CD4-positive, alpha-beta T cell treated with Interleukin-15 for 4 hours (primary cell): Measurements from ENCODE around the gene FIBP.

Experiments used
- DNase-seq: peaks from one replicate; pipeline ENCODE4 v3.0.0-alpha.2; 2020; ENCODE audit warnings: low spot score

FIBP gene

GRCh38 chr11:65888163-65888814, at the start of gene FIBP:
Gene FIBP, minus strand, starts transcription at chr11:65888471. Its CDS starts 53 bp downstream, at chr11:65888418.
- peak; percentile 95 for DNase-seq

GRCh38 chr11:65937766-65938165, 49.5 kb upstream of the FIBP start:
- no peak for DNase-seq

DNA sequence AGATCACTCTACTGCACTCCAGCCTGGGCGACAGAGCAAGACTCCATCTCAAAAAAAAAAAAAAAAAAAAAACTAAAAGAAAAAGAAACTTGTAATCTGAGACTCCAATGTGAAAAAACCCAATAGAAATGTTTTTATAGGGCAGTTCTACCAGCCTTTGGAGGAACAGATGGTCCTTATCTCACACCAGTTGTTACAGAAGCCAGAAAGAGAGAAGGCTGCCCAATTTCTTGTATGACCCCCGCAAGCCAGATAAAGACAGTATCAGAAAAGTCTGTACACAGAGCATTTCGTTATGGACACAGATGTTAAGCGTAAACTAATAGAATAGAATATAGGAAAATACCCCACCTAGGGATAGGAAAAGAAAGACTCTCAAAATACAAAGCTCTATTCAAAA, 45.7 kb upstream of the FIBP start:
- no peak for DNase-seq

DNA sequence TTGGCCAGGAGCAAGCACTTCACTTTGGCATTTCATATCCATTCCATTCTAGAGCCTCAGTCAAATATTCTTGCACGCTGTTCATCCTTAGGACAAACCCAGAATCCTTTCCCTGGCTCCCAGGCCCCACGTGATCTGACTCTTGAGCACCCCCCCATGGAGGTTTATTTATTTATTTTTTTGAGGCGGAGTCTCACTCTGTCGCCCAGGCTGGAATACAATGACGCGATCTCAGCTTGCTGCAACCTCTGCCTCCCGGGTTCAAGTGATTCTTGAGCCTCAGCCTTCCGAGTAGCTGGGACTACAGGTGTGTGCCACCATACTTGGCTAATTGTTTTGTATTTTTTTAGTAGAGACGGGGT, 44.3 kb upstream of the FIBP start:
- no peak for DNase-seq

DNA sequence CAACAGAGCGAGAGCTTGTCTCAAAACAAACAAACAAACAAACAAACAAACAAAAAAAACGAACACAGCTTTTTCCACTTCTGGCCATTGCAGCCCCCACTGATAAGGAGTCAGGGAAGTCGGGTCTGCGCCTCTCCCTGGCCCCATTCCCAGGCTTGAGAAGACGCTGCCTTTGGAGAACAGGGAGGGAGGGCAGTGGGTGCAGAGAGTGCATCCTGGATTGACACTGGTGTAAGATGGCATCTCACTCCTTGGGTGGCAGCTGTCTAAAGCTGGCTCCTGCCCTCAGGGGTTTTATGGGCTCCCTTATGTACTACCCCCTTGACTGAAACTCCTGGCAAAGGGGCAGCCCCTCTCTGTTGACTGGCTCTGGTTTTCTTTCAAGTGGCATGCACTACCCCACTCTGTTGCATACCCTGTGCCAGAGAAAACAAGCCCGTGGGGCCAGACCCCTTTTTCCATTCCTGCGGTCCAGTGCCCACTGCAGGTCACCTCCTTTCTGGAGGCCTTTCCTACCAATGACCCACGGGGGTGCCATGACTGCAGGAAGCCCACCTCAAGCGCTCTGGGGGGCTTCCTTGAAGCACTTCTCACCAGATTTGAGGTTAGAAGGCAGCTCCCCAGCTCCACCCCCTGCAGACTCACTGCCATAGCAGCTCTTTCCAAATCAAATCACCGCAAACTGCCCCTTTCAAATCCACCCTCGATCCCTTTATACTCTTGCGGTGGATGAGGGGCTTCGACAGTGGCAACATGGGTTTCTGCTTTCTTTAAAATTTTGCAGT, 43.7 kb upstream of the FIBP start:
- DNase-seq = no peak

DNA sequence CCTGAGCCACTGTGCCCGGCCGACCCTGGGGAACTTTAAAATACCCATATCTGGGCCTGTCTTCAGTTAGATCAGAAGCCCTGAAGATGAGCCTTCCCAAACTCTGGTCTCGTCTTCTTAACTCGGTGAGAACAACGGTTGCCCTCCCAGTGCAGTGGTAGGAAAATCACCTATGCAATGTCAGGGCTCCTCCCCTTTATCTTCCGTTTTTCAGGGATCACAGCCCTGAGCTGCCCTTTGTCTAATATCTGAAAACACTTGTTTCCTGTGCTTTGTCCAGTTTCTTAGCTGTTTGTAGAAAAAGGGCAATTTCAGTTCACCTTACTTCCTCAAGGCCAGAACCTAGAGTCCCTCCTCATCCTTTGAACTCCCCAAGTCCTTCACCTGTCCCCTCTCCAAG, 40.4 kb upstream of the FIBP start:
- no peak for DNase-seq

DNA sequence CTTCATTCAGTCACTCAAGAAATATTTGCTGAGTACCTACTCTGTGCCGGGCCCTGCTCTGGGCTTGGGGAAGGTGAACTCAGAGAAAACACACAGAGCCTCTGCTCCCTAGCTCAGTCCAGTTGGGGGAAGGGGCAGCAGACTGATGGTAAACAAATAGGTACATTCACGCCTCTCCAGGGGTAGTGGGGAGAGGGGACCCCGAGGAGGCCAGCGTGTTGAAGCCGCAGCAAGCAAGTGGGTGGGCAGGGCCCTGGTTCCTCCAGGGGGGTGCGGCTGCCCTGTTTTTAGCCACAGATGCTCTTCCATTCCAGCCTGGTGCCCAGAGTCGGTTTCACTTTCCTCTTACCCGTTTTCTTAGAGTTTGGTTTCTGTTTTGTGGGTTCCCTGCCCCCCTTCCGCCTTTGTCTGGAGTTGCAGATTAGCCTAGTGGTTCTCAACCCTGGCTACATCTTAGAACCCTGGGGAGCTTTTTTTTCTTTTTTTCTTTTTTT, 39.7 kb upstream of the FIBP start:
- DNase-seq = peak; percentile 87

- no peak for DNase-seq
Observed at GRCh38 chr11:65925397-65925796, 37.1 kb upstream of the FIBP start.

DNA sequence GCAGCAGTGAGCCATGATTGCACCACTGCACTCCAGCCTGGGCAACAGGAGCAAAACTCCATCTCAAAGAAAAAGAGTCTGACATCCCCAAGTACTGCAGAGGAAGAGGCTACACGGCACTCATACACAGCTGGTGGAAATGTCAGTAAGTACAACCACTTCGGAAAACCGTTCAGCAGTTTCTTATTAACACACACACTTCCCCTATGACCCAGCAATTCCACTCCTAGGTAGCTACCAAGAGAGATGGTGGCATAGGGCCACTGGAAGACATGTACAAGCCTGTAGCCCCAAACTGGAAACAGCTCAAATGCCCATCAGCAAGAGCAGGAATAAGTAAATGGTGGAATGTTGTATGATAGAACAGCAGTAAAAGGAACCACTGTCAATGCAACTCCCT, 34.3 kb upstream of the FIBP start:
- DNase-seq = no peak

DNA sequence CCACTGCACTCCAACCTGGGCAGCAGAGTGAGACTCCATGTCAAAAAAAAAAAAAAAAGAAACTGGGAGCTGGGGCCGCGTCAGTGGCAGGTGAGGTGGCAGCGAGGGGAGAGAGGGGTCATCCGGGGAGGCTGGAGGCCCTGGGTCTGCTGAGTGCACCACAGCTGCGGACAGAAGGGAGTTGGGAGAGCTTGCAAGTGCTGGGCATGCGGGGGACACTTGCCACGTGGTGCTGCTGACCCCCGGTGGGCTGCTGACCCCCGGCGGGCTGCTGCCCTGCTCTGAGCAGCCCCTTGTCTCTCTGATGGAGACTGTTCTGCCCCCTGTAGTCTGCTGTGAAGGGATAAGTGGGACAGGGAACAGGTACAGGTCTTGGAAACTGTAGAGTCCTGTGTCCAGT, 33.6 kb upstream of the FIBP start:
- DNase-seq = no peak

GRCh38 chr11:65921033-65921555, 32.8 kb upstream of the FIBP start:
- no peak for DNase-seq

GRCh38 chr11:65920372-65920802, 32.1 kb upstream of the FIBP start:
- no peak for DNase-seq

GRCh38 chr11:65919573-65920371, 31.5 kb upstream of the FIBP start:
- DNase-seq = peak; percentile 47

DNA sequence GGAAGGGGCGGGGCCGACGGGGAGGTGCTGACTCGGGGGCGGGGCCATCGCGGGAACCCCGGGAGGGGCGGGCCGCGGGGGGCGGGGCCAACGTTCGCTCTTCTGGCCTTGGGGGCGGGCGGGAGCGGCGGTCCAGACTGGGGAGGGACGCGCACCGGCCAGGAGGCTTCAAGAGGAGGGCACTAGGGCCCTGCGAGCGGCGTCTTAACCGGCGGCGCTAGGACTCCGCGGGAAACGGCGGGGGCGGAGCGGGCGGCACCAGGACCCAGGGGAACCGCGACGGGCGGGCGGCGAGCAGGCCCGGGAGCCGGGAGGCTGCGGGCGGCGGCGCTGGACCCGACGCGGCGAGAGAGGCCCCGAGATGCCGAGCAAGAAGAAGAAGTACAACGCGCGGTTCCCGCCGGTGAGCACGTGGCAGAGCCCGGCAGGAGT, 30.9 kb upstream of the FIBP start, which contains the start of gene DRAP1:
Gene DRAP1, plus strand, starts transcription at position 286 of the 432 bp plus-strand sequence. Its CDS starts 76 bp downstream, at position 362.
- DNase-seq = peak; percentile 98

- no peak for DNase-seq
Observed at GRCh38 chr11:65918211-65919140, 30.2 kb upstream of the FIBP start, which contains the start of gene C11orf68. Gene C11orf68, minus strand, starts transcription at chr11:65919062. Its CDS starts 31 bp downstream, at chr11:65919031.

DNA sequence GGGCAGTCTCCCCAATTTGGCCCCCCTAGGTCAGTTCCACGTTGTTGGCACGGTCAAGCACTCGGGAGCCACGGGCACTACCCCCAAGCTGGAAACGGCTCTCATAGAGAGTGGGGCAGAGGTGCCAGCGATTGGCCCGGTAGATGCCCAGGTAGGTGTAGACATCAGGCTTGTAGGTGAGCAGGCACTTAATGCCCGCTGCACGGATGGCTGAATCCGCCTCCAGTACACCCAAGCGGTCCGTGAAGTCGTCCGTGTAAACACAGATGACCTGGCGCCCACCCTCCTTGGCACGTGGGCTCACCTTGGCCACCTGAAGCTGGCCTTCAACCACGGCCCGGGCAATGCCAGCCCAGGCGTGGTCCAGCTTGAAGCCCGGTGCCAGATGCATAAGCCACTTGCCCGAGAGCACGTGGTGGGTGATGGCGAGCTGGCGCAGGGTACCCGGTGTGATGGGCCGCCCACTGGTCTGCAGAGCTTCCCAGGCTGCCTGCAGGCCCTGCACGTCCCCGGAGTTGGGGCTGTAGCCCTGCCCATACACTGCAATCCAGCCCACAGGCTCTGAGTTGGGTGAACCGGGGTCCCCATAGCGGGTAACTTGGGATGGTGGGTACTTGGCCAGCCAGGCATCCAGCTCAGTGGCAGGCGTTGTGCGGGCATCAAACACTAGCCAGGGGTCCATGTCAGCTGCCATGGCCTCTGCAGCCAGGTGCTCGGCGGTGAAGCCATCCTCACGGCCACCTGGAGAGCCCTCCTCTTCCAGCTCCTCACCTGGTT, 29.4 kb upstream of the FIBP start:
- DNase-seq = no peak

DNA sequence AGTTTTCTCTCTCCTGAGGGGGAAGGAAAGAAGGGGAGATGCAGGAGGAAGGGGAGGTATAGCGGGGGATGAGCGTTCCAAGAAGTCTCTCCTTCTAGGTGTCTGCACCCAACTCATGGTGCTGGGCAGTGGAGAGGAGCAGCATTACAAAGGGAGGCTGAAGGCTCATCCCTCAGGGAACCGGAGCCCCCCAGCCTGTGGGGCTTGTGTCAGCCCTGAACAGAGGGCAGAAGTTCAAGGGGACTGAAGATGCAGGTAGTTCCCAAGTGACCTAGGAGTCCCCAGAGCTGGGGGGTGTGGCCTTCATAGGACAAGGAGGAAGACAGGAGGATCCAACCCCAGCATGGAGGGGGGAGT, 28.8 kb upstream of the FIBP start:
- no peak for DNase-seq

- DNase-seq = no peak
Observed at GRCh38 chr11:65916391-65916790, 28.1 kb upstream of the FIBP start.

- no peak for DNase-seq
Observed at GRCh38 chr11:65915821-65916251, 27.6 kb upstream of the FIBP start.

DNA sequence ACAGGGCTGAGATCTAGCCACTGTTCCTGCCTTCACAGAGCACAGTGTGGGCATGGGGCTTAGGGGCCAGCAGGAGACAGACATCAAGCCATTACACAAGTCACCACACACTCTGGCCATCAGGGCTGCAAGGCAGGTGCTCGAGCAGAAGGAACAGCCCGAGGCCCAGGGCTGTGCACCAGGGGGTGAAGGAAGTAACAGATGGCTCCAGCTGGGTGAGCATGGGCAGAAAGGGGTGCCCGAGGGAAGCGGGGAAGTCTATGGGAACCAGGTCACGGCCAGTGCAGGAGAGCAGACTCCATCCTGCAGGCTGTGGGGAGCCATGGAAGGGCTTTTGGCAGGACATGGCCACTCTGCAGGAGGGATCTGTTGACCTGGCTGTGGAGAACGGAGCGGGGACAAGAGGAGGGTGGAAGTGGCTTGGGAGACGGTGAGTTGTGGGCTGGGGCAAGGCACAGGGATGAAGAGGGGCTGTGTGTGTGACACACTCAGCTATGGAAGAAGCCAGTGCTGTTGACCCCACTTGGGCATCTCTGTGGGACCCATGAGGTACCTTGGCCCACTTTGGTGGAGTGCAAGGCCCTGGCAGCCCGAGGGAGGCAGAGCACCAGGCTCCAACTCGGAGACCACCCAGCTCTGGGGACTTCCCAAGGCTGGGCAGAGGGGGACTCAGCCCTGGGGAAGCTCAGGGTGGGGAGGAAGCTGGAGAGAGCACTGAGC, 27.0 kb upstream of the FIBP start:
- DNase-seq = no peak
